Stimulated activated CD4-positive, alpha-beta T cell treated with anti-CD3 and anti-CD28 coated beads, Interleukin-1b, Interleukin-23, amount 100 ng/mL, for 1 hour (primary cell): ENCODE results near the gene CSNK1D.

Experiments
- DNase-seq, 2 donors: peaks; one replicate each; pipeline ENCODE4 v3.0.0-alpha.2; 2020; ENCODE audit warnings: low read depth in 2 of 2

The CSNK1D gene

GRCh38 chr17:82310877-82311276 lies 37.4 kb upstream of the CSNK1D start:
- no peak for DNase-seq

GRCh38 chr17:82309656-82310570 lies 36.4 kb upstream of the CSNK1D start:
- no peak for DNase-seq

GRCh38 chr17:82305727-82306300 lies 32.3 kb upstream of the CSNK1D start:
- no peak for DNase-seq

GRCh38 chr17:82304826-82305726 lies 31.6 kb upstream of the CSNK1D start:
- no peak for DNase-seq

- no peak for DNase-seq
Measured at GRCh38 chr17:82303944-82304808, 30.7 kb upstream of the CSNK1D start.

- no peak for DNase-seq
Measured at GRCh38 chr17:82302991-82303943, 29.8 kb upstream of the CSNK1D start.

GRCh38 chr17:82302568-82302963 lies 29.1 kb upstream of the CSNK1D start:
- no peak for DNase-seq

- no peak for DNase-seq
Measured at GRCh38 chr17:82301916-82302567, 28.5 kb upstream of the CSNK1D start.

GRCh38 chr17:82301300-82301915 lies 27.9 kb upstream of the CSNK1D start:
- no peak for DNase-seq

- DNase-seq: peak in 1 of 2 donors; percentile 41
Measured at GRCh38 chr17:82300707-82301270, 27.3 kb upstream of the CSNK1D start.

GRCh38 chr17:82300228-82300627 lies 26.7 kb upstream of the CSNK1D start:
- no peak for DNase-seq

GRCh38 chr17:82299452-82299851 lies 26.0 kb upstream of the CSNK1D start:
- no peak for DNase-seq

GRCh38 chr17:82298538-82299421 lies 25.3 kb upstream of the CSNK1D start:
- DNase-seq: no peak

- peak; percentile 70 to 93 for DNase-seq
Measured at GRCh38 chr17:82297714-82298537, 24.4 kb upstream of the CSNK1D start.

GRCh38 chr17:82297280-82297713 lies 23.8 kb upstream of the CSNK1D start:
- peak in 1 of 2 donors; percentile 69 for DNase-seq

- no peak for DNase-seq
Measured at GRCh38 chr17:82296511-82297279, 23.2 kb upstream of the CSNK1D start.
